Hepatocyte (in vitro differentiated cells): ENCODE data around the gene OR10H5. TPM values are rescaled to one million over a fixed set of nuclear protein-coding genes. Genes with fewer than 3 reads are reported as not detected.

Experiments
- DNase-seq: peaks from one replicate; pipeline ENCODE4 v3.0.0-alpha.2; 2016; ENCODE audit warnings: low spot score
- H2AFZ ChIP-seq: fragments of 200-600 bp; sonication (generic); 2 replicates; pipeline ENCODE4 v1.6.0; 2016; ENCODE audit warnings: antibody characterized with exemption, mild to moderate bottlenecking
- H3K27ac ChIP-seq: fragments of 200-600 bp; sonication (generic); 2 replicates; pipeline ENCODE4 v1.5.1; 2016; ENCODE audit warnings: mild to moderate bottlenecking
- H3K27me3 ChIP-seq: fragments of 200-600 bp; sonication (generic); 2 replicates; pipeline ENCODE4 v1.6.1; 2016
- H3K36me3 ChIP-seq: fragments of 200-600 bp; sonication (generic); replicated peaks from 2 replicates; pipeline ENCODE4 v1.5.1; 2016; ENCODE audit warnings: low read depth; ENCODE audit not compliant: insufficient read depth
- H3K4me1 ChIP-seq: fragments of 200-600 bp; sonication (generic); 2 replicates; pipeline ENCODE4 v1.5.1; 2016; ENCODE audit warnings: mild to moderate bottlenecking, moderate library complexity; ENCODE audit not compliant: insufficient read depth
- H3K4me2 ChIP-seq: fragments of 200-600 bp; sonication (generic); 2 replicates; pipeline ENCODE4 v1.6.0; 2016
- H3K4me3 ChIP-seq: fragments of 200-600 bp; sonication (generic); 2 replicates; pipeline ENCODE4 v1.5.1; 2016; ENCODE audit warnings: mild to moderate bottlenecking
- H3K79me2 ChIP-seq: fragments of 200-600 bp; sonication (generic); 2 replicates; pipeline ENCODE4 v1.6.0; 2017; ENCODE audit warnings: mild to moderate bottlenecking
- H3K9me2 ChIP-seq: fragments of 200-600 bp; sonication (generic); replicated peaks from 2 replicates; pipeline ENCODE4 v1.6.0; 2017; ENCODE audit warnings: mild to moderate bottlenecking; ENCODE audit not compliant: insufficient read depth
- H3K9me3 ChIP-seq: fragments of 200-600 bp; sonication (generic); 2 replicates; pipeline ENCODE4 v1.5.1; 2016; ENCODE audit warnings: low read depth, mild to moderate bottlenecking
- H4K20me1 ChIP-seq: fragments of 200-600 bp; sonication (generic); 2 replicates; pipeline ENCODE4 v1.6.0; 2016; ENCODE audit warnings: mild to moderate bottlenecking; ENCODE audit not compliant: insufficient read depth, poor library complexity, severe bottlenecking
- EZH2 ChIP-seq: fragments of 200-600 bp; sonication (generic); IDR thresholded peaks from 2 replicates; pipeline ENCODE4 v1.6.1; 2016; ENCODE audit warnings: antibody characterized with exemption, mild to moderate bottlenecking, borderline replicate concordance
- EZH2phosphoT487 ChIP-seq: fragments of 200-600 bp; sonication (generic); IDR thresholded peaks from one replicate; pipeline ENCODE4 v1.6.1; 2018; ENCODE audit warnings: antibody characterized with exemption, mild to moderate bottlenecking, low read depth, moderate library complexity; ENCODE audit not compliant: unreplicated experiment, severe bottlenecking
- WGBS: methylation state at CpG from one replicate; pipeline ENCODE4 v1.1.6; 2016; ENCODE audit warnings: low lambda C conversion rate; ENCODE audit errors: missing lambda C conversion rate; 5-methylcytosine and 5-hydroxymethylcytosine counted together
- polyA plus RNA-seq: library from polyadenylated mRNA; unstranded; fragments of >200 nt; fragmentation: Nextera tagmentation; extraction: Ambion mirVana; gene quantifications from 2 replicates; pipeline ENCODE4 v1.2.1, GENCODE V29; 2016
- total RNA-seq: library from RNA; depleted of rRNA; stranded (reverse); fragments of >200 nt; gene quantifications from 2 replicates; pipeline ENCODE4 v1.2.3, GENCODE V29; 2014
- TF ChIP-seq, protein P1 (sequence below): fragments of 200-600 bp; sonication (generic); IDR thresholded peaks from 2 replicates; pipeline ENCODE4 v1.5.1; 2016; ENCODE audit warnings: antibody characterized with exemption, mild to moderate bottlenecking; ENCODE audit not compliant: poor library complexity

The OR10H5 gene
- total and polyA plus RNA-seq, 2 experiments from 2014 or later, result not detected

DNA sequence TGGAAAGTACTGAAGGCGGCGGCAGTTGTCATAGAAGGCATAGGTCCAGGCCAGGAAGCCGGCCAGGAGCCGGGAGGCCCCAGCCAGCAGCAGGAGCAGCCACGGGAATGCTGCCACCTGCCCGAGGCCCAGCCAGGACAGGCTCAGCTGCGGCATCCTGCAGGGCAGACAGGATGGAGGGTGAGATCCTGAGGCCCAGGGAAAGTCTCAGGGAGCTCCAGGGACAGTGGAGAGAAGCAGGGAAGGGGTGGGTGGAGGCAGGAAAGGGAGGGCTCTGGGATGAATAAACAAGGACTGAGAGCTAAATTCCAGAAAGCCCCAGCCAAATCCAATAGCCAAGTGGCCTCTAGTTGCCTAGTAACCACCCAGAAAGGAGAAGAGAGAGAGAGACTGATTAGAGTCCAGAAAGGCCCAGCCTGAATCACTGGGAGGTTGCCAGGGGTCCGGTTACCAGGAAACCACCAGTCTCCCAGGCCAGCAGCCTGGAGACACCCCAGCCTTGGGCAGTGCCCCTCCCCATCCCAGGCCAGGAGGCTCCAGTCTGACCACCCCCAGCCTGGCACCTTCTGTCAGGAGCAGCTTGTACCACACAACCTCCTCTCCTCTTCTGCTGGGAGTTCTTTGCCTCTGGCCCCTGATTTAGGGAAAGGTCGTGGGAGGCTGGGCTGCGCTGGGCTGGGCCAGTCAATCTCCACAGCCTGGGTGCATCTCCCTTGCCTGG is 7.5 kb upstream of the OR10H5 start:
- Histone ChIP-seq H3K27me3 (no peaks in the 10 kb centered on the region), H3K4me3 (no peak overlapping the region), H3K4me2 (no peak overlapping the region), H3K36me3 (no peaks in the 10 kb centered on the region), H3K27ac (no peak overlapping the region), H2AFZ (no peak overlapping the region), H3K9me3 (no peaks in the 10 kb centered on the region), H3K79me2 (no peaks in the 10 kb centered on the region), H3K9me2 (no peaks in the 10 kb centered on the region), H3K4me1 (no peaks in the 10 kb centered on the region), H4K20me1 (no peaks in the 10 kb centered on the region)
- whole genome bisulfite sequencing, result 74% methylated on average over 9 of the region's 10 CpGs
- TF ChIP-seq EZH2, result no peak
- TF ChIP-seq EZH2phosphoT487, result no peak
- TF ChIP-seq, protein P1, sequence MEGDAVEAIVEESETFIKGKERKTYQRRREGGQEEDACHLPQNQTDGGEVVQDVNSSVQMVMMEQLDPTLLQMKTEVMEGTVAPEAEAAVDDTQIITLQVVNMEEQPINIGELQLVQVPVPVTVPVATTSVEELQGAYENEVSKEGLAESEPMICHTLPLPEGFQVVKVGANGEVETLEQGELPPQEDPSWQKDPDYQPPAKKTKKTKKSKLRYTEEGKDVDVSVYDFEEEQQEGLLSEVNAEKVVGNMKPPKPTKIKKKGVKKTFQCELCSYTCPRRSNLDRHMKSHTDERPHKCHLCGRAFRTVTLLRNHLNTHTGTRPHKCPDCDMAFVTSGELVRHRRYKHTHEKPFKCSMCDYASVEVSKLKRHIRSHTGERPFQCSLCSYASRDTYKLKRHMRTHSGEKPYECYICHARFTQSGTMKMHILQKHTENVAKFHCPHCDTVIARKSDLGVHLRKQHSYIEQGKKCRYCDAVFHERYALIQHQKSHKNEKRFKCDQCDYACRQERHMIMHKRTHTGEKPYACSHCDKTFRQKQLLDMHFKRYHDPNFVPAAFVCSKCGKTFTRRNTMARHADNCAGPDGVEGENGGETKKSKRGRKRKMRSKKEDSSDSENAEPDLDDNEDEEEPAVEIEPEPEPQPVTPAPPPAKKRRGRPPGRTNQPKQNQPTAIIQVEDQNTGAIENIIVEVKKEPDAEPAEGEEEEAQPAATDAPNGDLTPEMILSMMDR, result no peak
- no peak for DNase-seq

DNA sequence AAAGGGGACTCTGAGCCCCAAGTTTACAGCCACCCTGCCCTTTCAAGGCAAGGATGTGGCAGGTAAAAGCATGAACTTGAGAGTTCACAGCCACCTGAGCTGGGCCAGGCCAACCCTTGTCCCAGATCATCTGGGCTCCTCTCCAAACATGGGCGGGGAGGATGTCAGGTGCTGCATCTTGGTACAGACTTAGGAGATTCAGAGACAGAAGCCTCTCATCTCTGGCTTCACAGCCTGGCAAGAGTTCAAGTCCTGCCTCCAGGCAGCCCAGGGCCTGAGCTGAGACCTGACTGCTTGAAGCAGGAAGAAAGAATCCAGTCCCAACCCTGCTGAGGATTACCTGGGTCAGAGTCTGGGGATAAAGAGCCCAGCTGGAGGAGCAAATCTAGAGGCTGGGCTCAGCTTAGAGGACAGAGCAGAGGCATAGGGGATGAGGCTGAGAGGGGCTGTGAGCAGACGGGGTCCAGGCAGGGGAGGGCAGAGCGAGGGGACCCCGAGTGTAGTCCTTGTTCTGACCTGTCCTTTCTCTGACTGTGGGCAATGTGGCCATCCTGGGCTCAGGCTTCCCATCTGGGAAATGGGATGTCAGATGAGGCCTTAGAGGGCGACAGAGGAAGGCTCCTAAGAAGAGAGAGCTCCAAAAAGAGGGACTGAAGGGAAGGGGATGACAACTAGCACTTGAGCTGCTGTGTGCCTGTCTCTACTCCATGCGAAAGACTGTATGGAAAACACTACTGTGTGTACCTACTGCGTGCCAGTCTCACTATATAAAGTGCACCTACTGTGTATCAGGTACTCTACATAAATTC is 6.6 kb upstream of the OR10H5 start:
- Histone ChIP-seq H2AFZ (no peak overlapping the region), H3K4me3 (no peak overlapping the region), H3K36me3 (no peaks in the 10 kb centered on the region), H3K79me2 (no peaks in the 10 kb centered on the region), H3K9me2 (no peaks in the 10 kb centered on the region), H3K27ac (no peak overlapping the region), H4K20me1 (no peaks in the 10 kb centered on the region), H3K9me3 (no peaks in the 10 kb centered on the region), H3K4me2 (no peak overlapping the region), H3K4me1 (no peaks in the 10 kb centered on the region), H3K27me3 (no peaks in the 10 kb centered on the region)
- no peak for DNase-seq
- no peak for TF ChIP-seq EZH2
- TF ChIP-seq, protein P1, result no peak
- no peak for TF ChIP-seq EZH2phosphoT487
- 61% methylated on average over 6 of the region's 7 CpGs for WGBS

DNA sequence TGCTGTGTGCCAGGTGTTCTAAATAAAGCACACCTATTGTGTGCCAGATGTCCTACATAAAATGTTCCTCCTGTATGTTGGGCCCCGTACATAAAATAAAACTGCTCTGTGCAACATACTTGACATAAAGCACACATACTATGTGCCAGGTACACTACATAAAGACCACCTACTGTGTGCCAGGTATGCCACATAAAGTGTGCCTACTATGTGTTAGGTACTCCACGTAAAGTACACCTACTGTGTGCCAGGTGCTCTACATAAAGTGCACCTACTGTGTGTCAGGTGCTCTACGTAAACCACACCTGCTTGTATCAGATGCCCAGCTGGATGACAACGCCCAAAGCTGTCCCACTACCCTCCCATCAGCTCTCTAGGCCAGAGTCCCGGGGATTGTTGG is 5.8 kb upstream of the OR10H5 start:
- no peaks in the 10 kb centered on the region for H3K79me2 ChIP-seq
- WGBS, result 78% methylated on average over 5 of the region's 5 CpGs
- no peak for DNase-seq

More for the DNA sequence above, 5.8 kb upstream of the OR10H5 start:
- Histone ChIP-seq H3K27ac (no peak overlapping the region), H3K4me2 (no peak overlapping the region), H3K4me1 (no peaks in the 10 kb centered on the region), H4K20me1 (no peaks in the 10 kb centered on the region), H3K36me3 (no peaks in the 10 kb centered on the region), H2AFZ (no peak overlapping the region), H3K4me3 (no peak overlapping the region), H3K9me2 (no peaks in the 10 kb centered on the region), H3K27me3 (no peaks in the 10 kb centered on the region), H3K9me3 (no peaks in the 10 kb centered on the region)
- TF ChIP-seq EZH2, result no peak
- TF ChIP-seq, protein P1, result no peak
- no peak for TF ChIP-seq EZH2phosphoT487
